Measurements from ENCODE around the gene CAMK2B.

DNA sequence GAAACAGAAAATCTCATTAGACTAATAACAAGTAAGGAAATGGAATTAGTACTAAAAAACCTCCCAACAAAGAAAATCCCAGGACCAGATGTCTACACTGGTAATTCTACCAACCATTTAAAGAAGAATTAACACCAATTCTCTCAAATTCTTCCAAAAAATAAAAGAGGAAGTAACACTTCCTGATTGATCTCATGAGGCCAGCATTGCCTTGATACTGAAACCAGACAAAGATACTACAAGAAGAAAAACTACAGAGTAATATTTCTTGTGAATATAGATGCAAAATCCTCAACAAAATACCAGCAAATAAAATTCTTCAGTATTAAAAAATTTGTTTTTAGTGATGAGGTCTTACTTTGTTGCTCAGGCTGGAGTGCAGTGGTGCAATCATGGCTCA, 157.5 kb downstream of the CAMK2B start:
- TF ChIP-seq, protein P1, sequence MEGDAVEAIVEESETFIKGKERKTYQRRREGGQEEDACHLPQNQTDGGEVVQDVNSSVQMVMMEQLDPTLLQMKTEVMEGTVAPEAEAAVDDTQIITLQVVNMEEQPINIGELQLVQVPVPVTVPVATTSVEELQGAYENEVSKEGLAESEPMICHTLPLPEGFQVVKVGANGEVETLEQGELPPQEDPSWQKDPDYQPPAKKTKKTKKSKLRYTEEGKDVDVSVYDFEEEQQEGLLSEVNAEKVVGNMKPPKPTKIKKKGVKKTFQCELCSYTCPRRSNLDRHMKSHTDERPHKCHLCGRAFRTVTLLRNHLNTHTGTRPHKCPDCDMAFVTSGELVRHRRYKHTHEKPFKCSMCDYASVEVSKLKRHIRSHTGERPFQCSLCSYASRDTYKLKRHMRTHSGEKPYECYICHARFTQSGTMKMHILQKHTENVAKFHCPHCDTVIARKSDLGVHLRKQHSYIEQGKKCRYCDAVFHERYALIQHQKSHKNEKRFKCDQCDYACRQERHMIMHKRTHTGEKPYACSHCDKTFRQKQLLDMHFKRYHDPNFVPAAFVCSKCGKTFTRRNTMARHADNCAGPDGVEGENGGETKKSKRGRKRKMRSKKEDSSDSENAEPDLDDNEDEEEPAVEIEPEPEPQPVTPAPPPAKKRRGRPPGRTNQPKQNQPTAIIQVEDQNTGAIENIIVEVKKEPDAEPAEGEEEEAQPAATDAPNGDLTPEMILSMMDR (IDR thresholded peaks at IDR 0.05 in 2 of 3, conservative IDR thresholded peaks at IDR 0.05 in 1 of 3; ENCODE audit: borderline replicate concordance in 1 of 3, insufficient read depth in 1 of 3, low read depth in 2 of 3, low read length in 2 of 3), result no peak
- no peak for TF ChIP-seq YY1 (IDR thresholded peaks at IDR 0.05; ENCODE audit: extremely low read depth, insufficient replicate concordance, low read depth, low read length)
- TF ChIP-seq EZH2 (IDR thresholded peaks at IDR 0.05), result no peak
- TF ChIP-seq SP1 (IDR thresholded peaks at IDR 0.05; ENCODE audit: low read depth), result no peak
- no peak for TF ChIP-seq JUND (IDR thresholded peaks at IDR 0.05)
- no peak for TF ChIP-seq RAD21 (IDR thresholded peaks at IDR 0.05; ENCODE audit: low read depth)
- TF ChIP-seq, protein P2, sequence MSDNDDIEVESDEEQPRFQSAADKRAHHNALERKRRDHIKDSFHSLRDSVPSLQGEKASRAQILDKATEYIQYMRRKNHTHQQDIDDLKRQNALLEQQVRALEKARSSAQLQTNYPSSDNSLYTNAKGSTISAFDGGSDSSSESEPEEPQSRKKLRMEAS (IDR thresholded peaks at IDR 0.05), result no peak
- TF ChIP-seq ZNF274 (IDR thresholded peaks at IDR 0.05; ENCODE audit: low read depth, low read length), result no peak
